Measurements from ENCODE around the gene FHOD1. TPM values are rescaled to one million over a fixed set of nuclear protein-coding genes. Genes with fewer than 3 reads are reported as not detected.

Gene FHOD1
- total RNA-seq, 1 donor from 2014 or later: 71.7 TPM

DNA sequence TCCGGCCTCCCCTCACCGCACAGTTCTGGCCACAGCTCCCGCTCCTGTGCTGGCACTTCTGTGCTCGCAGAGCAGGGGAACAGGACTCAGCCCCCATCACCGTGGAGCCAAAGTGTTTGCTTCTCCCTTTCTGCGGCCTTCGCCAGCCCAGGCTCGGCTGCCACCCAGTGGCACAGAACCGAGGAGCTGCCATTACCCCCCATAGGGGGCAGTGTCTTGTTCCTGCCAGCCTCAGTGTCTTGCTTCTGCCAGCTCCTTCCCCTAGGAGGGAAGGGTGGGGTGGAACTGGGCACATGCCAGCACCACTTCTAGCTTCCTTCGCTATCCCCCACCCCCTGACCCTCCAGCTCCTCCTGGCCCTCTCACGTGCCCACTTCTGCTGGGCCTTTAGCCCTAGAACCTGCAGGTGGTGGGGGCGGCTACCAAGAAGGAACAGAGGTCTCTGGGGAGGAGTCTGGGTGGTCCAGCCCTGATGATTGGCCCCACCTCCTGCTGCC lies 49.0 kb downstream of the FHOD1 start:
- Mint-ChIP-seq H3K27ac (ENCODE audit: unreplicated experiment) (peak overlapping the region; percentile 38), H3K27me3 (ENCODE audit: unreplicated experiment) (no peaks in the 10 kb centered on the region), H3K4me1 (ENCODE audit: unreplicated experiment) (peaks cover 16% of the 10 kb centered on the region), H3K36me3 (ENCODE audit: unreplicated experiment) (peaks cover 26% of the 10 kb centered on the region), H3K4me3 (ENCODE audit: unreplicated experiment) (no peak overlapping the region), H3K9me3 (ENCODE audit: unreplicated experiment) (no peaks in the 10 kb centered on the region)
- TF ChIP-seq, protein P1, sequence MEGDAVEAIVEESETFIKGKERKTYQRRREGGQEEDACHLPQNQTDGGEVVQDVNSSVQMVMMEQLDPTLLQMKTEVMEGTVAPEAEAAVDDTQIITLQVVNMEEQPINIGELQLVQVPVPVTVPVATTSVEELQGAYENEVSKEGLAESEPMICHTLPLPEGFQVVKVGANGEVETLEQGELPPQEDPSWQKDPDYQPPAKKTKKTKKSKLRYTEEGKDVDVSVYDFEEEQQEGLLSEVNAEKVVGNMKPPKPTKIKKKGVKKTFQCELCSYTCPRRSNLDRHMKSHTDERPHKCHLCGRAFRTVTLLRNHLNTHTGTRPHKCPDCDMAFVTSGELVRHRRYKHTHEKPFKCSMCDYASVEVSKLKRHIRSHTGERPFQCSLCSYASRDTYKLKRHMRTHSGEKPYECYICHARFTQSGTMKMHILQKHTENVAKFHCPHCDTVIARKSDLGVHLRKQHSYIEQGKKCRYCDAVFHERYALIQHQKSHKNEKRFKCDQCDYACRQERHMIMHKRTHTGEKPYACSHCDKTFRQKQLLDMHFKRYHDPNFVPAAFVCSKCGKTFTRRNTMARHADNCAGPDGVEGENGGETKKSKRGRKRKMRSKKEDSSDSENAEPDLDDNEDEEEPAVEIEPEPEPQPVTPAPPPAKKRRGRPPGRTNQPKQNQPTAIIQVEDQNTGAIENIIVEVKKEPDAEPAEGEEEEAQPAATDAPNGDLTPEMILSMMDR (IDR thresholded peaks at IDR 0.05): peak; percentile 61
- no peak for DNase-seq (ENCODE audit: extremely low spot score, unreplicated experiment)

- TF ChIP-seq, protein P1 (IDR thresholded peaks at IDR 0.05): no peak
- no peak overlapping the region for H3K4me3 Mint-ChIP-seq (ENCODE audit: unreplicated experiment)
- H3K9me3 Mint-ChIP-seq (ENCODE audit: unreplicated experiment): no peaks in the 10 kb centered on the region
- H3K4me1 Mint-ChIP-seq (ENCODE audit: unreplicated experiment): peaks cover 22% of the 10 kb centered on the region
- no peak overlapping the region for H3K27ac Mint-ChIP-seq (ENCODE audit: unreplicated experiment)
- H3K36me3 Mint-ChIP-seq (ENCODE audit: unreplicated experiment): peaks cover 26% of the 10 kb centered on the region
- no peaks in the 10 kb centered on the region for H3K27me3 Mint-ChIP-seq (ENCODE audit: unreplicated experiment)
- no peak for DNase-seq (ENCODE audit: extremely low spot score, unreplicated experiment)
Observed at GRCh38 chr16:67197704-67198103, 49.6 kb downstream of the FHOD1 start.

GRCh38 chr16:67196881-67197280 lies 50.4 kb downstream of the FHOD1 start:
- Mint-ChIP-seq H3K27ac (ENCODE audit: unreplicated experiment) (no peak overlapping the region), H3K36me3 (ENCODE audit: unreplicated experiment) (peaks cover 24% of the 10 kb centered on the region), H3K4me3 (ENCODE audit: unreplicated experiment) (no peak overlapping the region), H3K9me3 (ENCODE audit: unreplicated experiment) (no peaks in the 10 kb centered on the region), H3K27me3 (ENCODE audit: unreplicated experiment) (no peaks in the 10 kb centered on the region), H3K4me1 (ENCODE audit: unreplicated experiment) (peaks cover 26% of the 10 kb centered on the region)
- DNase-seq (ENCODE audit: extremely low spot score, unreplicated experiment): no peak
- TF ChIP-seq, protein P1 (IDR thresholded peaks at IDR 0.05): no peak

GRCh38 chr16:67195676-67196075 lies 51.6 kb downstream of the FHOD1 start:
- Mint-ChIP-seq H3K36me3 (ENCODE audit: unreplicated experiment) (peaks cover 24% of the 10 kb centered on the region), H3K9me3 (ENCODE audit: unreplicated experiment) (no peaks in the 10 kb centered on the region), H3K4me1 (ENCODE audit: unreplicated experiment) (peaks cover 33% of the 10 kb centered on the region), H3K4me3 (ENCODE audit: unreplicated experiment) (no peak overlapping the region), H3K27me3 (ENCODE audit: unreplicated experiment) (no peaks in the 10 kb centered on the region), H3K27ac (ENCODE audit: unreplicated experiment) (no peak overlapping the region)
- DNase-seq (ENCODE audit: extremely low spot score, unreplicated experiment): no peak
- TF ChIP-seq, protein P1 (IDR thresholded peaks at IDR 0.05): no peak

DNA sequence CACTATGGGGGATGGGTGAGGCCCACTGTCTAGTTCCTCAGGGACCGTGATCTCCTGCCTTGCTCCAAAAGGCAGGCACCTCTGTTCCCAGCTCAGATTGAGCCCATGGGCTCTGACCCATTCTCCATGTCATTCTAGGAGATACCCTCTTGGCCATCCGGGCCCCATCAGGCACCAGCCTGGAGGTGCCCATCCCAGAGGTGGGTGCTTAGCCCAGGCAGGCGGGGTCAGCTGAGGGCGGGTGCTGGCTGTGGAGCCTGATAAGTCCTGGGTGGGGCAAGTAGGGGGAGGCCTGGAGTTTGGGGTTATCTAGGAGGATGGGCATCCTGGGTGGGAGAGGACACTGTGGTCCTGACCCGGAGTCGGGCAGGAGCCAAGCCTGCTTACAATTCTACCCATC lies 53.0 kb downstream of the FHOD1 start:
- no peak for DNase-seq (ENCODE audit: extremely low spot score, unreplicated experiment)
- Mint-ChIP-seq H3K27me3 (ENCODE audit: unreplicated experiment) (no peaks in the 10 kb centered on the region), H3K9me3 (ENCODE audit: unreplicated experiment) (no peaks in the 10 kb centered on the region), H3K4me1 (ENCODE audit: unreplicated experiment) (peaks cover 31% of the 10 kb centered on the region), H3K4me3 (ENCODE audit: unreplicated experiment) (peak overlapping the region; percentile 84), H3K27ac (ENCODE audit: unreplicated experiment) (no peak overlapping the region), H3K36me3 (ENCODE audit: unreplicated experiment) (peaks cover 22% of the 10 kb centered on the region)
- TF ChIP-seq, protein P1 (IDR thresholded peaks at IDR 0.05): no peak
